HG02759 (cell line): ENCODE measurements around the gene CCDC141.
A peak's percentile ranks its signal among the peaks of the same experiment; 100 is the strongest.
"Not testable (repeated sequence)": the region's sequence is repeated elsewhere in the genome, so short reads cannot be mapped to it uniquely, and the experiment has no call there.

Experiments used
- ATAC-seq: cut with Tn5 transposase; IDR thresholded peaks from one replicate; pipeline ENCODE4 v1.9.1; 2021; ENCODE audit warnings: mild to moderate bottlenecking, moderate library complexity; ENCODE audit not compliant: unreplicated experiment

CCDC141 gene

GRCh38 chr2:179049546-179050311, at the start of gene CCDC141:
CCDC141 (minus strand) TSS chr2:179050137; CDS start chr2:179049941, 196 bp downstream.
- peak; percentile 71 for ATAC-seq

DNA sequence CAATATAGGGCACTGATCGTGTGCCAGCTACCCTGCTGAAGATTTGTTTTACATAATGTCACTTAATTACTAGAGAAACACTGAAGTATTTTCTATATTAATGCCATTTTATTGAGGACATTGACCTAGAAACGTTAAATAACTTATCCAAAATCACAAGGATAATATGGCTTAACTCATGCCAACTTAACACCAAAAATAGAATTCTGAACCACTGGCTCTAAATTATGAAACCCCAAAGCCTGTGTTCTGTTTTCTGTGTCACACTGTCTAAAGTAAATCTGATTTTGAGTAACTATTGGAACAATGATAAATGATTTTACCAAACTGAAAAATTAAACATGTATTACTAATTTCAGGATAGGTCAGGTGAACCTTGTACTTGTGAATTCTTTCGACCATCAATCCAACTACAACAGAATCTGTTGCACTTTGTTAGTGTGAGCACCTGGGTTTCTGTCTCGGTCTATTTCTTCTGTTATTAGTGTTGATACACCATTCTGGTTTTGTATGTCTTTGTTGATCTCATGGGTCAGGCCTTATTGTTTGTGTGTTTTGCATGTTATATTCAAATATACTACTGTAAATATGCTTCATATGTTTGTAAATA, 48.2 kb upstream of the CCDC141 start:
- no peak for ATAC-seq

- no peak for ATAC-seq
Observed at GRCh38 chr2:179097131-179097530, 47.2 kb upstream of the CCDC141 start.

DNA sequence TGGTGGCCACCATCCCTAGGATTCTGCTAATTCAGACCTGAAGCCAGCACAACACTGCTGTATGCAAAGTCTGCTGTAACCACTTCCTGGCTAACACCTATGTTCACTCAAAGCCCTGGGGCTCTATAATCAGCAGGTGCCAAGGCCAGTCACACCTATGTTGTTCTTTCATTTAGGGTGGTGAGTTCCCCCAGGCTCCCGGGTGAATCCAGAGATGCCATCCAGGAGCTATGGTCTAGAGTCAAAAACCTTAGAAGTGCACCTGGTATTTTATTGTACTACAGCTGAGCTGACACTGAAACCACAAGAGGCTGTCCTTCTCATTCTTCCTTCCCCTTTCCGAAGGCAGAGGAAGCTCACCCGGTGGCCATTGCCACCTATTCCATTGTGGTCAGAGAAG, 46.2 kb upstream of the CCDC141 start:
- peak; percentile 96 for ATAC-seq

GRCh38 chr2:179092912-179093311, 43.0 kb upstream of the CCDC141 start:
- ATAC-seq: not testable (repeated sequence)

DNA sequence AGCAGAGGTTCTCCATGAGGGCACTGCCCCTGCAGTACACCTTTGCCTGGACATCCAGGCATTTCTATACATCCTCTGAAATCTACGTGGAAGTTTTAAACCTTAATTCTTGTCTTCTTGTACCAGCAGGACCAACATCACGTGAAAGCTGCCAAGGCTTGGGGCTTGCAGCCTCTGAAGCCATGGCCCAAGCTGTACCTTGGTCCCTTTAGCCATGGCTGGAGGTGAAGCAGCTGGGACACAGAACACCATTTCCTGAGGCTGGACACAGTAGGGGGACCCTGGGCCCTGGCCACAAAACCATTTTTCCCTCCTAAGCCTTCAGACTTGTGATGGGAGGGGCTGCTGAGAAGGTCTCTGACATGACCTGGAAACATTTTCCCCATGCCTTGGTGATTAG, 32.8 kb upstream of the CCDC141 start:
- ATAC-seq: no peak

GRCh38 chr2:179081954-179082353, 32.0 kb upstream of the CCDC141 start:
- ATAC-seq: no peak

DNA sequence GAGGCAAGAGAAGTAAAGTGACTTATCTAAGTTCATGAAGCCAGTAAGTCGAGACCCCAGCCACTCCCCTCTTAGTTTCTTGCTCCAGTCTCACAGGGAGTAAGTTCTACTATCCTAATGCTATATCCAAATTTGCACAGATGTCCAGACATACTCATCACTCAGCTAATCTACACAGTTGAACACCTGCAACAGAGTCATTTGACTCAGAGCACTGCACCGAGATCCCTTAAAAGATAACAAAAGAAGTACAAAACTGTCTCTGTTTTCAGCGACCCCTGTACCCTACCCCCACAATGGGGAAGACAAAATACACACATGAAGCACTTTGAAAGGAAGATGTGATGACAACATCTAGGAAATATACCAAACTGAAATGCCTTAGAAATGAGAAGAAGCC, 22.6 kb upstream of the CCDC141 start:
- no peak for ATAC-seq

GRCh38 chr2:179071810-179072355, 21.9 kb upstream of the CCDC141 start:
- no peak for ATAC-seq

GRCh38 chr2:179070895-179071294, 21.0 kb upstream of the CCDC141 start:
- no peak for ATAC-seq

DNA sequence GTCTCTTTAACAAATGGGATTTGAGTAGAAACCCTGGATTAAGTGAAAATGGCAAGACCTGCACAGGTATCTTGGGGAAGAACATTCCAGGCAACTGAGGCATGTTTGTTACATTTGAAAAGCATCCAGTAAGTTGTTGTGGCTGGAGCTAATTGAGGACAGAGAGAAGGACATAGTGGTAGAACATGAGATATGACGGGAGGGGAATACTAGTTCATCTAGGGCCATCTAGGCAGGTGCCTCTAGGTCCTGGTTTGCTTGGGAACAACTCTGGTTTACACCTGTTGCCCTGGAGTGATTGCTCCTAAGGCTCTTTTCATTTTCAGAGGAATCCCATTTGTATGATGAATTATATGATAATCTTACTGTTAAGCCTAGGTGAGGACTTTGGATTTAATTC, 19.7 kb upstream of the CCDC141 start:
- no peak for ATAC-seq

GRCh38 chr2:179068991-179069643, 19.2 kb upstream of the CCDC141 start:
- no peak for ATAC-seq

DNA sequence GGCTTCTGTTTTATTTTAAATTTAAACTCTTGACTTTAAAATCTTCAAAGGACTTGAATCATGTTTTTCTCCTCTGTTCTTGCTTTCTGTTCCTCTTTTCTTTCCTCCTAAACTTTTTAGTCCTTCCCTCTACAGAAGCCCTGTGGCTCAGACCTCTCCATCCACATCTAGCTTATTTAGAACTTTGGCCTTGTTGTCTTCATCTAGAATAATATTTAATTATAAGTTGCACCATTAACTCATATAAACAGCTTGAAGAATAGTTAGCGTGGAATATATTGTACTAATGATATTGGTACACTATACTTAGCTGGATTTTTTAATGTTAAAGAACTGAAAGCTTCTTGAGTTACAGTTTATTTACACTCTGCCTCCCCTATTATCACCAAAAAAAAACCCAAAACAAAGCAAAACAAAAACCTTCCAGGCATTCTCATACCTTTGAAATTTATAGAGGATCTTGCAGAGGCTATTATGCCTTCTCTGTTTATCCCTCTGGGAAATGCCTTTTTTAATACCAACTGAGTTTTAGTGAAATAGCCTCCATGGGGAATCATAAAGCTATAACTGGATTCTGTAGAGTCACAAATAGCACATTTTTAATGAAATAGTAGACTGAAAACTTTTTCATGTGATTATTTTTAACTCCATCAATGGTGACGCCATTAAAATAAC, 9.2 kb upstream of the CCDC141 start:
- ATAC-seq: peak; percentile 62

DNA sequence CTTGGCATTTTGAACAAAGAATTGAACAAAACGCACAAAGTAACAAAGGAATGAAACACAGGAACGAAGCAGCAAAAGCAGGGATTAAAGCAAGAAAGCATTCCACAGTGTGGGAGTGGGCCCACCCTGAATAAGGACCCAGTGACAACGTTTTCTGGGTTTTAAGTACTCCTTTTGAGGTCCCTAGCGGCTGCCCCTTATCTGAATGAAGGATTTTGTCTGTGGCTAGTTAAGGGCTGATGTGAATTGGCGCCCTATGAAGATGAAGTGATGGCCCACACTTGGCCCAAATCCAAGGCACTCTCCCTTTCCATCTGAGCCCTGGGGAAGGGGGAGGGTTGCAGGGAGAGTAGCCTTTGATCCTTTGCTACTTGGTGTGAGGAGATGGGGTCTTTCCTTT, 7.8 kb upstream of the CCDC141 start:
- no peak for ATAC-seq

DNA sequence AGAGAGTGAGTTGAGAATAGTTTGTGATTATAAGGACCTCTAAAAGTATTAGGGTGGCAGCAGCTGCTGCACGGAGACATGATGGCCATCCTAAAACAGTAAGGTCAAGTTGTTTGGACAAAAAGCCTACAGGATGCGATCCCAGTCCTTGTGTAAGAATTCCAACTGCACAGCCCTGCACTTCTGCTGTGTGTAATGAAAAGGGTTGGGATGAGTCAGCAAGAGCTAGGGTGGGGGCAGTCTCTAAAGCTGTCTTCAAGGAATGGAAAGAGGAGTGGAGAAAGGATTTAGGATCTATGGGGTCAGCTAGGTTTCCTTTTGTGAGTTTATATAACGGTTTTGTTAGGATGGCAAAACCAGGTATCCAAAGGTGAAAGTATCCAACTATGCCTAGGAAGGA, 3.6 kb upstream of the CCDC141 start:
- ATAC-seq: not testable (repeated sequence)

- ATAC-seq: no peak
Observed at GRCh38 chr2:179051250-179051649, 1.3 kb upstream of the CCDC141 start.

DNA sequence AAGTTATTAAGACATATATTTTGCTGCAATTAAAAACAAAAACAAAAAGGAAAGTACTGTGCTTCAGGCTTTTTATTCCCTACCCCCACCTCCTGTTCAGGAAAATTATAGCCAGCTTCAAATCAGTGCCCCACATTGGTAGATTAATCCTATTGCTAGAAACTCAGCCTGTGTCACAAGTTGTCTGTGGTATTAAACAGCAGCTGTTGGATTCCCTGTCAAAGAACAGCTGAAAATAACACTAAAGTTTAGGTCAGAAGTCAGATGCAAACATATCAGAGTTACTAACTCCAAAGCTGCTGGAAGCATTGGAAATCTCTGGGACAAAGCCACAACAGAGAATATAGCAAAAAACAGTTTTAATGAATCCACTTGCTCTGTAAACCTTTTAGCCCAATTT, 818 bp upstream of the CCDC141 start:
- ATAC-seq: no peak

DNA sequence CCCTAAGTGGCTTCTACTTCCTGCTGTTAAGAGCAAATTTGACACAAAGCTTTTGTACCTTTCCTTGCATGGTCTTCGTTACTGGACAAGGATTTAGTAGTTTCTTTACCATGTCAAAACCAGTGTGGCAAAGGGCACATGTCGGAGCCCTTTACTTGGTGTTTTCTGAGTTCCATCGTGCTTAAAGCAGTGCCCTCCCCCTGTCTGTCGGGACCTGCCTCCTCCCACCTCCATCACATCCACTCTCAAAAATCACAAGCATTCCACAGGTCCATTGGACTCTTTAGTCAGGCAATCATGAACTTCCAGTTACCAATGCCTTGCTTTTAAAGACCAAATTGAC, 763 bp downstream of the CCDC141 start:
- peak; percentile 46 for ATAC-seq

DNA sequence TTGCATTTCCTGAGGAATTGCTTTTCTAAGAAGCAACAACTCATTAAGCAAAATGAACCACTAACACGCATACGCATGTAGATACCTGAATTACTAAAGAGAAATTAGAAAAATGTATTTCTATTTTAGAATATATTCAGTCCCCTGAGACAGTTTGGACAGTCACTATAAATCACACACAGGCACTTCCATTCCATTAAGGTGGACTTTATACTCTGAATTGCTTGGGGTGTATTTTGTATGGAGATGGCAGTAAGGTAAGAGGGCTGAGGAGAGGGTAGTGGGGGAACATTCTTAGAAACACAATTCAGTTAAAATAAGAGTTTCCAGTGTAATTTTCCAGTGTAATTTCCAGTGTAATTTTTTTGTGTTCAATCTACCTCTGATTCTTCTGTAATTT, 1.8 kb downstream of the CCDC141 start:
- ATAC-seq: no peak

GRCh38 chr2:179045602-179046001, 4.3 kb downstream of the CCDC141 start:
- ATAC-seq: not testable (repeated sequence)

GRCh38 chr2:179044500-179044899, 5.4 kb downstream of the CCDC141 start:
- ATAC-seq: peak; percentile 32
